Activated naive CD8-positive, alpha-beta T cell treated with anti-CD3 and anti-CD28 coated beads, Interleukin-2, amount 50 U/mL, for 24 hours (primary cell): ENCODE data around the gene KDM2A.
"Not testable (repeated sequence)": the region's sequence is repeated elsewhere in the genome, so short reads cannot be mapped to it uniquely, and the experiment has no call there.

ENCODE experiments used
- ATAC-seq: fragments of 150-1000 bp; cut with Tn5 transposase; one replicate; pipeline ENCODE4 v1.10.0; 2021
- DNase-seq: peaks from one replicate; pipeline ENCODE4 v3.0.0; 2021
- H3K27ac Mint-ChIP-seq: one replicate; pipeline ENCODE4 v1.8.0; 2021; ENCODE audit warnings: mild to moderate bottlenecking, mixed read lengths
- H3K27me3 Mint-ChIP-seq: one replicate; pipeline ENCODE4 v1.8.0; 2021; ENCODE audit warnings: mixed read lengths
- H3K36me3 Mint-ChIP-seq: one replicate; pipeline ENCODE4 v1.8.0; 2021; ENCODE audit warnings: low read depth, mixed read lengths
- H3K4me1 Mint-ChIP-seq: one replicate; pipeline ENCODE4 v1.8.0; 2021; ENCODE audit warnings: mixed read lengths
- H3K4me3 Mint-ChIP-seq: one replicate; pipeline ENCODE4 v1.8.0; 2021; ENCODE audit warnings: mild to moderate bottlenecking, moderate library complexity, mixed read lengths
- H3K9me3 Mint-ChIP-seq: one replicate; pipeline ENCODE4 v1.8.0; 2021; ENCODE audit warnings: mixed read lengths

Gene KDM2A

DNA sequence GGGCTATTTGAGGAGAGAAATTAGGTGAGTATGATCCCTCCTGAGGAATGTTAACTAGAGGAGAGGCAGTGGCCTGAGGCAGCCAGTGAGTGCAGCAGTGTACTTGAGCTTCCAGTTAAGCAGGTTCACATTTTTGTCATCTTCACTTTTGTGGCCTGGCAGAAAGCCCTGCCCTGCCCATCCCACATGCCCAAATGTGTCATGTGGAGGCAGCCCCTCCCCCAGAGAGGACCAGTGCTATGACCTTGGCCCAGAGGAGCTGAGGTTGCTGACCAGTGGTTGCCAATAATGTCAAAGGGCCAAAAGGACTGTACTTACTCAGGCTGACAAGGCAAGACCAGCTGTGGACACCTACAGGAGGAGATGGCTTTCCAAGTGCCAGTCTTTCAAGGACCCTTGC, 129.6 kb downstream of the KDM2A start:
- H3K4me1 Mint-ChIP-seq = peaks cover 37% of the 10 kb centered on the region
- ATAC-seq = no peak
- H3K36me3 Mint-ChIP-seq = peaks cover 82% of the 10 kb centered on the region

GRCh38 chr11:67250059-67251043, 131.3 kb downstream of the KDM2A start:
- no peaks in the 10 kb centered on the region for H3K27me3 Mint-ChIP-seq
- peaks cover 82% of the 10 kb centered on the region for H3K36me3 Mint-ChIP-seq
- H3K4me3 Mint-ChIP-seq = no peak overlapping the region
- H3K4me1 Mint-ChIP-seq = peaks cover 31% of the 10 kb centered on the region
- ATAC-seq = no peak
- no peaks in the 10 kb centered on the region for H3K9me3 Mint-ChIP-seq
- no peak for DNase-seq
- H3K27ac Mint-ChIP-seq = no peak overlapping the region

More for the DNA sequence above, 129.6 kb downstream of the KDM2A start:
- Mint-ChIP-seq H3K9me3 (no peaks in the 10 kb centered on the region), H3K27ac (peak overlapping the region; percentile 32), H3K4me3 (no peak overlapping the region), H3K27me3 (no peaks in the 10 kb centered on the region)
- DNase-seq = no peak

- no peak for ATAC-seq
- Mint-ChIP-seq H3K27me3 (no peaks in the 10 kb centered on the region), H3K4me1 (peaks cover 27% of the 10 kb centered on the region), H3K36me3 (peaks cover 80% of the 10 kb centered on the region), H3K4me3 (no peak overlapping the region), H3K9me3 (no peaks in the 10 kb centered on the region), H3K27ac (peak overlapping the region; percentile 65)
- DNase-seq = no peak
Measured at GRCh38 chr11:67251841-67252240, 132.8 kb downstream of the KDM2A start.

- H3K9me3 Mint-ChIP-seq = no peaks in the 10 kb centered on the region
- peaks cover 27% of the 10 kb centered on the region for H3K4me1 Mint-ChIP-seq
- no peaks in the 10 kb centered on the region for H3K27me3 Mint-ChIP-seq
- DNase-seq = no peak
- peak overlapping the region; percentile 65 for H3K27ac Mint-ChIP-seq
- peaks cover 82% of the 10 kb centered on the region for H3K36me3 Mint-ChIP-seq
- no peak overlapping the region for H3K4me3 Mint-ChIP-seq
- ATAC-seq = peak; percentile 66
Measured at GRCh38 chr11:67252831-67253239, 133.8 kb downstream of the KDM2A start.

- Mint-ChIP-seq H3K4me3 (no peak overlapping the region), H3K4me1 (peaks cover 29% of the 10 kb centered on the region), H3K9me3 (no peaks in the 10 kb centered on the region), H3K36me3 (peaks cover 70% of the 10 kb centered on the region), H3K27ac (peak overlapping the region; percentile 78), H3K27me3 (no peaks in the 10 kb centered on the region)
- ATAC-seq = peak; percentile 32
- DNase-seq = no peak
Measured at GRCh38 chr11:67253872-67254624, 135.0 kb downstream of the KDM2A start.

GRCh38 chr11:67254798-67255197, 135.7 kb downstream of the KDM2A start:
- ATAC-seq (no peak), DNase-seq (no peak)
- no peaks in the 10 kb centered on the region for H3K9me3 Mint-ChIP-seq
- H3K36me3 Mint-ChIP-seq = peaks cover 63% of the 10 kb centered on the region
- H3K4me3 Mint-ChIP-seq = no peak overlapping the region
- peaks cover 25% of the 10 kb centered on the region for H3K4me1 Mint-ChIP-seq
- no peaks in the 10 kb centered on the region for H3K27me3 Mint-ChIP-seq
- H3K27ac Mint-ChIP-seq = peak overlapping the region; percentile 78

DNA sequence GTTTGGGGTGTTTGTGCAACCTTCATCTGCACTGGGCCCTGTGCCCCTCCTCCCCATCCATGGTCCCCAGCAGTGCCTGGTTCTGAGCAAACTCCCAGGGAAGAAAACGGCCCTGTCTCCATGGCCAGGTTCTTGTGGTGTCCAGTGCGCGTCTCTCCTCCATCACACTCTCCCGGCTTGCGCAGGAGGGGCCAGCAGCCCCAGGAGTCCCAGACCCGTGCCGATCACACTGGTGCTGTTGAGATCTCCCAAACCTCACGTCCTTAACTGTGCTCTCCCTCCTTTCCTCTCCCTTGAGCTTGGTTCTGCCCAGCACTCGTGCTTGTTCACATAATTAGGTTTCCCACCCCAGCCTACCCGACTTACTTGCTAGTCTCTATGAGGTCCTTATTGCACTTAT, 136.3 kb downstream of the KDM2A start:
- no peak overlapping the region for H3K4me3 Mint-ChIP-seq
- H3K9me3 Mint-ChIP-seq = no peaks in the 10 kb centered on the region
- H3K4me1 Mint-ChIP-seq = peaks cover 25% of the 10 kb centered on the region
- no peaks in the 10 kb centered on the region for H3K27me3 Mint-ChIP-seq
- ATAC-seq (no peak), DNase-seq (no peak)
- H3K36me3 Mint-ChIP-seq = peaks cover 61% of the 10 kb centered on the region
- no peak overlapping the region for H3K27ac Mint-ChIP-seq

GRCh38 chr11:67255864-67256263, 136.8 kb downstream of the KDM2A start:
- ATAC-seq (no peak), DNase-seq (no peak)
- Mint-ChIP-seq H3K27me3 (no peaks in the 10 kb centered on the region), H3K9me3 (no peaks in the 10 kb centered on the region), H3K4me3 (no peak overlapping the region), H3K27ac (no peak overlapping the region), H3K36me3 (peaks cover 57% of the 10 kb centered on the region), H3K4me1 (peaks cover 26% of the 10 kb centered on the region)

- Mint-ChIP-seq H3K27me3 (no peaks in the 10 kb centered on the region), H3K9me3 (no peaks in the 10 kb centered on the region), H3K27ac (peak overlapping the region; percentile 19), H3K36me3 (peaks cover 50% of the 10 kb centered on the region), H3K4me1 (peaks cover 23% of the 10 kb centered on the region), H3K4me3 (no peak overlapping the region)
- DNase-seq = no peak
- ATAC-seq = no peak
Measured at GRCh38 chr11:67256477-67257135, 137.5 kb downstream of the KDM2A start.

DNA sequence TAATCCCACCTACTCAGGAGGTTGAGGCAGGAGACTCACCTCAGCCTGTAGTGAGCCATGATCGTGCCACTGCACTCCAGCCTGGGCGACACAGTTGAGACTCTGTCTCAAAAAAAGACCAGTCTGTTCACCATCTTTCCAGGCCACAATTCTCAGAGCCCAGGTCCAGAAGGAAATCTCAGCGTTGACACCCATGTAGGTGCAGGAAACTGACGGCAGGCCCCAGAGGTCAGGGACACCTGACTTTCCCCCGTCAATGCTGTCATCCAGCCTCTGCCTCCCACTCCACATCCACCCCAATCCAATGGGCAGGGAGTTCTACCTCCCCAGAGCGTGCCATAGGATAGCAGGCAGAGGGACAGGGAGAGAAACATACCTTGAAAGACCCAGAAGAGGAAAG, 141.3 kb downstream of the KDM2A start:
- no peak for ATAC-seq
- no peaks in the 10 kb centered on the region for H3K9me3 Mint-ChIP-seq
- peaks cover 47% of the 10 kb centered on the region for H3K4me1 Mint-ChIP-seq
- H3K36me3 Mint-ChIP-seq = peaks cover 18% of the 10 kb centered on the region
- DNase-seq = no peak
- H3K4me3 Mint-ChIP-seq = peak overlapping the region; percentile 40
- H3K27me3 Mint-ChIP-seq = peaks cover 2% of the 10 kb centered on the region
- no peak overlapping the region for H3K27ac Mint-ChIP-seq

DNA sequence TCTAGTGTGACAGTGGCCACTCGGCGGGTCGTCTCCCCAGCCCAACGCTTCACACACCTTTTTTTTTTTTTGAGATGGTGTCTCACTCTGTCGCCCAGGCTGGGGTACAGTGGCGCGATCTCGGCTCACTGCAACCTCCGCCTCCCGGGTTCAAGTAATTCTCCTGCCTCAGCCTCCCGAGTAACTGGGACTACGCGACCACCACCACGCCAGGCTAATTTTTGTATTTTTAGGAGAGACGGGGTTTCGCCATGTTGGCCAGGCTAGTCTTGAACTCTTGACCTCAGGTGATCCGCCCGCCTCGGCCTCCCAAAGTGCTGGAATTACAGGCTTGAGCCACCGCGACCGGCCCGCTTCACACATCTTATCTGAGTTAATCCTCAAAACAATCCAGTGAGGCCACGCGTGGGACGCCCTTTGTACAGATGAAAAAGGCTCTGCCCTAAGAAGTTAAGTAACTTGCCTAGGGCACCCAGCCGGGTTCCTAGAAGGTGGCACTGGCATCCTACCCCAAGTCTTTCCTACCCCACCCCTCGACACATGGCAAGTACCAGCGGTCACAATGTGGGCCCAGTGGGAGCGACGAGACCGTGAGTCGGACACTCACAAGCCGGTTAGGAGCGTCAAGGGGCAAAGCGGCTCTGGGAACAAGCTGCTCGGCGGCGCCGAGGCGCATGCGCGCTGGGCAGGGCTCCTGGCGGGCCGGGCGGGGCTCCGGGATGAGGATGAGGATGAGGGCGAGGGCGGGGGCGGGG, 142.0 kb downstream of the KDM2A start:
- H3K27ac Mint-ChIP-seq, H3K27me3 Mint-ChIP-seq, H3K9me3 Mint-ChIP-seq, ATAC-seq: not testable (repeated sequence)
- peaks cover 12% of the 10 kb centered on the region for H3K36me3 Mint-ChIP-seq
- peak overlapping the region; percentile 40 for H3K4me3 Mint-ChIP-seq
- H3K4me1 Mint-ChIP-seq = peaks cover 53% of the 10 kb centered on the region
- peak; percentile 72 for DNase-seq

DNA sequence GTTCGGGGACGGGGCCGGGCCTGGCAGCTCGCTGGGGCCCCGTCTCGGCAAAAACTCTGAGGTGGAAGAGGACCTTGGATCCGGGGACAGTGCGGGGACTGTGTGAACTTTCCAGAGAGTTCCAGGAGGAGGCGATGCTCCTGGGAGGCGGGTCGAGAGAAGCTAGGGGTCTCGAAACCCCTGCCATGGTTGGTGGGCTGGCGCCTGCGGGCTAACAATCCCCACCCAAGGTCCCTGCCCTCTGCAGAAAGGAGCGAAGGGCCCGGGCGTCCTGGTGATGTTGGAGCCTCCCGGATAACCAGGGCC, 142.5 kb downstream of the KDM2A start:
- Mint-ChIP-seq H3K4me3 (peak overlapping the region; percentile 49), H3K4me1 (peaks cover 54% of the 10 kb centered on the region), H3K36me3 (peaks cover 9% of the 10 kb centered on the region), H3K27me3 (peaks cover 2% of the 10 kb centered on the region), H3K9me3 (no peaks in the 10 kb centered on the region), H3K27ac (no peak overlapping the region)
- ATAC-seq (no peak), DNase-seq (no peak)

GRCh38 chr11:67261946-67262681, 143.1 kb downstream of the KDM2A start:
- DNase-seq (no peak), ATAC-seq (no peak)
- Mint-ChIP-seq H3K36me3 (peaks cover 5% of the 10 kb centered on the region), H3K4me3 (peak overlapping the region; percentile 76), H3K27ac (peak overlapping the region; percentile 82), H3K27me3 (peaks cover 2% of the 10 kb centered on the region), H3K4me1 (peaks cover 54% of the 10 kb centered on the region), H3K9me3 (no peaks in the 10 kb centered on the region)
